K562 (cell line): ENCODE measurements around the gene GPR153. TPM values are rescaled to one million over a fixed set of nuclear protein-coding genes. Genes with fewer than 3 reads are reported as not detected.

Source experiments
- ATAC-seq: fragments of 200-7000 bp; cut with Tn5 transposase; 3 replicates; pipeline ENCODE4 v1.9.1; 2020; ENCODE audit warnings: moderate library complexity
- BruUV-seq: library from RNA; stranded (reverse); fragments of 400-500 nt; replicated peaks from 2 replicates; lab custom pipeline; 2021; lab: Mats Ljungman, UMichigan
- CTCF ChIA-PET: fragments of 300-600 bp; formaldehyde crosslinking; extraction: SDS; loops from one replicate; lab custom pipeline; 2021; ENCODE audit warnings: low intra/inter-chr PET ratio; lab: Yijun Ruan, JAX
- POLR2A ChIA-PET: fragments of 300-600, 350-650 bp; sonication (Branson Sonifier 250); formaldehyde crosslinking; extraction: SDS; loops from one replicate; lab custom pipeline; 2021; ENCODE audit warnings: antibody characterized with exemption, inconsistent platforms; lab: Yijun Ruan, JAX
- DNase-seq, 4 experiments: peaks; one replicate each; pipeline versions ENCODE4 v3.0.0 to v3.0.0-alpha.2; 2011 to 2018; ENCODE audit warnings: low spot score in 3 of 4, mixed read lengths in 3 of 4; ENCODE audit errors: extremely low read depth in 1 of 4
- FAIRE-seq: peaks from 2 replicates; lab custom pipeline; 2011; peaks lifted over from hg19 to GRCh38; lab: Jason Lieb, UNC
- H2AFZ ChIP-seq: 2 replicates; pipeline ENCODE4 v1.6.0; 2011; ENCODE audit warnings: low read depth, low read length, control low read depth, inconsistent platforms
- H3K27ac ChIP-seq: fragments of 200-600 bp; 3 replicates; pipeline ENCODE4 v1.8.0; 2011; ENCODE audit warnings: low read depth, mild to moderate bottlenecking, control low read depth, inconsistent platforms, low read length, moderate library complexity, mixed read lengths; ENCODE audit errors: extremely low read depth
- H3K27me3 ChIP-seq, 2 experiments: fragments of 300-600 bp in 1 of 2; 2 replicates in 1 of 2; 3 replicates in 1 of 2; pipeline versions ENCODE4 v1.6.0 to v1.8.0; 2011; ENCODE audit warnings: inconsistent platforms in 2 of 2, low read length in 2 of 2, mild to moderate bottlenecking in 1 of 2, mixed read lengths in 1 of 2, moderate library complexity in 1 of 2; ENCODE audit not compliant: control insufficient read depth in 2 of 2, insufficient read depth in 2 of 2
- H3K36me3 ChIP-seq: fragments of 300-600 bp; 3 replicates; pipeline ENCODE4 v1.8.0; 2011; ENCODE audit warnings: mild to moderate bottlenecking, low read length, inconsistent platforms; ENCODE audit not compliant: control insufficient read depth, insufficient read depth
- H3K4me1 ChIP-seq, 2 experiments: fragments of 200-600 bp in 1 of 2; replicated peaks in 1 of 2; 2 replicates in 1 of 2; 3 replicates in 1 of 2; pipeline versions ENCODE4 v1.5.1 to v1.8.0; 2011; ENCODE audit warnings: inconsistent platforms in 2 of 2, low read length in 2 of 2, mild to moderate bottlenecking in 1 of 2, mixed read lengths in 1 of 2, moderate library complexity in 1 of 2; ENCODE audit not compliant: control insufficient read depth in 2 of 2, insufficient read depth in 2 of 2
- H3K4me2 ChIP-seq: 2 replicates; pipeline ENCODE4 v1.6.1; 2011; ENCODE audit warnings: low read length, control low read depth, inconsistent platforms, mixed read lengths; ENCODE audit not compliant: insufficient read depth
- H3K4me3 ChIP-seq: fragments of 200-600 bp; sonication (generic), shearing (Covaris generic); 2 replicates; pipeline ENCODE4 v1.5.1; 2016; ENCODE audit warnings: control low read depth, inconsistent platforms
- H3K79me2 ChIP-seq: fragments of 200-600 bp; 3 replicates; pipeline ENCODE4 v1.8.0; 2011; ENCODE audit warnings: low read length, inconsistent platforms; ENCODE audit not compliant: control insufficient read depth, insufficient read depth
- H3K9ac ChIP-seq, 2 experiments: 2 replicates each; pipeline versions ENCODE4 v1.6.0 to v1.6.1; 2011; ENCODE audit warnings: low read depth in 2 of 2, low read length in 2 of 2, control low read depth in 1 of 2, inconsistent platforms in 1 of 2, mild to moderate bottlenecking in 1 of 2, mixed read lengths in 1 of 2; ENCODE audit not compliant: insufficient read depth in 1 of 2
- H3K9me1 ChIP-seq: one replicate; pipeline ENCODE4 v1.6.0; 2011; ENCODE audit warnings: inconsistent platforms, mild to moderate bottlenecking, low read length, moderate library complexity; ENCODE audit not compliant: control insufficient read depth, insufficient read depth
- H3K9me3 ChIP-seq: replicated peaks from 2 replicates; pipeline ENCODE4 v1.5.1; 2011; ENCODE audit warnings: low read depth, low read length, inconsistent platforms; ENCODE audit not compliant: control insufficient read depth, insufficient read depth
- H4K20me1 ChIP-seq: replicated peaks from 2 replicates; pipeline ENCODE4 v1.6.1; 2011; ENCODE audit warnings: low read length, inconsistent platforms, mixed read lengths; ENCODE audit not compliant: control insufficient read depth, insufficient read depth
- ATF1 ChIP-seq, 2 experiments: fragments of 450-650 bp in 1 of 2; IDR thresholded peaks; 2 replicates each; pipeline ENCODE4 v1.6.1; 2016; ENCODE audit warnings: missing compliant biosample characterization in 1 of 2, missing genetic modification characterization in 1 of 2
- MBD2 ChIP-seq: sonication (generic); IDR thresholded peaks from 2 replicates; pipeline ENCODE4 v1.6.1; 2016; ENCODE audit warnings: low read depth, borderline replicate concordance
- POLR2G ChIP-seq: fragments of 200-400 bp; formaldehyde crosslinking; IDR thresholded peaks from 2 replicates; pipeline ENCODE4 v1.6.1; 2017; ENCODE audit warnings: low read depth, mild to moderate bottlenecking, antibody characterized with exemption, low read length, moderate library complexity
- RBFOX2 ChIP-seq: fragments of 200-400 bp; formaldehyde crosslinking; IDR thresholded peaks from 2 replicates; pipeline ENCODE4 v1.6.1; 2017; ENCODE audit warnings: low read depth, mild to moderate bottlenecking, low read length, moderate library complexity
- SMARCA4 ChIP-seq: fragments of 450-650 bp; IDR thresholded peaks from 2 replicates; pipeline ENCODE4 v1.6.1; 2016
- ZC3H4 ChIP-seq: sonication (generic); formaldehyde crosslinking; IDR thresholded peaks from 2 replicates; pipeline ENCODE4 v1.9.0; 2021; ENCODE audit warnings: missing genetic modification reagents, borderline replicate concordance
- WGBS: fragments of 100-300 bp; shearing (Covaris generic); methylation state at CpG from one replicate; pipeline ENCODE4 v1.1.6; 2016; ENCODE audit warnings: low coverage, mixed read lengths; ENCODE audit not compliant: insufficient coverage; ENCODE audit errors: missing lambda C conversion rate; 5-methylcytosine and 5-hydroxymethylcytosine counted together
- in situ Hi-C: fragments of 300-500 bp; cut with MboI; formaldehyde crosslinking; loops from 4 replicates; pipeline ENCODE4 v1.15.0; 2018; ENCODE audit warnings: inconsistent platforms, mixed read lengths
- intact Hi-C: fragments of 100-400 bp; cut with micrococcal nuclease; formaldehyde crosslinking; loops from 2 replicates; pipeline ENCODE4 v1.14.2; 2022
- polyA plus RNA-seq, 8 experiments: library from polyadenylated mRNA; depleted of rRNA in 4 of 8; stranded (reverse) in 5 of 8; unstranded in 3 of 8; fragments of >200 nt; fragmentation: Nextera tagmentation in 2 of 8; fragmentation: Illumina TruSeq in 1 of 8; extraction: Ambion mirVana in 2 of 8; extraction: Trizol in 1 of 8; gene quantifications; 2 replicates each; pipeline versions ENCODE4 v1.2.1 to v1.2.3, GENCODE V29; 2011 to 2014; ENCODE audit warnings: inconsistent platforms in 1 of 8, missing spikeins in 1 of 8
- total RNA-seq, 7 experiments: library from RNA; depleted of rRNA in 6 of 7; stranded (reverse); fragments of >200 nt in 6 of 7; fragmentation: Illumina TruSeq in 2 of 7; extraction: Trizol in 2 of 7; gene quantifications; 2 replicates each; pipeline versions ENCODE4 v1.2.1 to v1.2.3, GENCODE V29; 2011 to 2021; ENCODE audit warnings: low replicate concordance in 1 of 7
- TF ChIP-seq, protein P1 (sequence below): sonication (generic); formaldehyde crosslinking; IDR thresholded peaks from 2 replicates; pipeline ENCODE4 v1.8.0; 2023; ENCODE audit warnings: mild to moderate bottlenecking, missing genetic modification reagents
- TF ChIP-seq, protein P2 (sequence below): fragments of 450-650 bp; formaldehyde crosslinking; IDR thresholded peaks from 2 replicates; pipeline ENCODE4 v1.4.0; 2020; ENCODE audit warnings: mild to moderate bottlenecking, moderate library complexity

Gene GPR153
- total and polyA plus RNA-seq, 9 of the 15 experiments (the other 6 are each of a cell fraction or from before 2014, with no cell fraction given), result 0.01 to 1.5 (median 0.51) TPM

DNA sequence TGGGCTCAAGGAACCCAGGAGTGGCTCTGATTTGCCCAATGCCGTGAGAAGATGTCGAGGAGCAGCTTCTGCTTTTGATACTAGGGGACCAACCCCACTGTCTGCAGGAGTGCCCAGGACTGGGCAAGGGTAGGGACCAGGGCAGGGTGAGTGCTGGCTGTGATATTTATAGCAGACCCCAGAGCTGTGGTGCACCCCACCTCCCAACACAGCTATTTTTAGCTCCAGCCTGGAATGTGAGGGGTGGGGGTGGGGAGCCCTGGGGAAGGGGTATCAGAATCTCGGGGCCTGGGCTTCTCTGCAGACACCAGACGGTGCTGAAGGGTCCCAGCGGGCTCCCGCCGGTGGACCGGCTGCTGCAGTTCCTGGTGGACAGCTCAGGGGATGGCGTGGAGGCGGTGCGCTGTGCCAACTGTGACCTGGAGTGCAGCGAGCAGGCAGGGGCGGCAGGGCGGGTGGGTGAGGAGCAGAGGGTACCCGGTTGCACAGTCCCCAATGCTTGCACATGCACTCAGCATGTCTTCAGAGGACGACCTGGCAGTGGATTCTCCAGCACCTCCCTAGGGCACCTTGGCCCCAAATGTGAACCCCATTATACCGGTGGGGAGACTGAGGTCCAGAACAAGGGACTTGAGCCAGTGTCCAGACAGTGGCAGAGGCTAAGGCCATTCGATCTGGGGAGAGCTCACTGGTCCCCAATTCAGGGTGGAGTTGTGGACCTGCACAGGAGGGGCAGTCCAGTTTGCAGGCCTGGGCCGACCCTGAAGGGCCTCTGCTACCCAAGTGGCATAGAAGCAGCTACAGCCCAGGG lies 53.6 kb downstream of the GPR153 start:
- no peak for DNase-seq
- H3K36me3 ChIP-seq, result peaks cover 38% of the 10 kb centered on the region; the same call in 2 of the 3 replicates
- H3K79me2 ChIP-seq, result peaks cover 56% of the 10 kb centered on the region
- H3K9me1 ChIP-seq, result peaks cover 4% of the 10 kb centered on the region
- H3K27me3 ChIP-seq, result no peaks in the 10 kb centered on the region
- H3K9me3 ChIP-seq, result no peaks in the 10 kb centered on the region
- no peak for FAIRE-seq
- in situ Hi-C loops, result no loop called here
- peak overlapping the region; percentile 85 for H3K4me2 ChIP-seq
- no peak overlapping the region for H3K27ac ChIP-seq
- CTCF ChIA-PET, result no interaction called here
- BruUV-seq, result TSS peak; percentile 36
- no peak for ATAC-seq
- WGBS, result 79% methylated on average over 9 of the region's 19 CpGs
- TF ChIP-seq POLR2G, result no peak
- no peak for TF ChIP-seq ATF1 (CRISPR knock-in tag; IDR thresholded peaks at IDR 0.05)
- TF ChIP-seq ATF1 (tag; IDR thresholded peaks at IDR 0.05), result no peak
- 0 out of 2 replicates have a peak, but pooled peaks have one; percentile 35 for TF ChIP-seq ZC3H4
- TF ChIP-seq, protein P1, sequence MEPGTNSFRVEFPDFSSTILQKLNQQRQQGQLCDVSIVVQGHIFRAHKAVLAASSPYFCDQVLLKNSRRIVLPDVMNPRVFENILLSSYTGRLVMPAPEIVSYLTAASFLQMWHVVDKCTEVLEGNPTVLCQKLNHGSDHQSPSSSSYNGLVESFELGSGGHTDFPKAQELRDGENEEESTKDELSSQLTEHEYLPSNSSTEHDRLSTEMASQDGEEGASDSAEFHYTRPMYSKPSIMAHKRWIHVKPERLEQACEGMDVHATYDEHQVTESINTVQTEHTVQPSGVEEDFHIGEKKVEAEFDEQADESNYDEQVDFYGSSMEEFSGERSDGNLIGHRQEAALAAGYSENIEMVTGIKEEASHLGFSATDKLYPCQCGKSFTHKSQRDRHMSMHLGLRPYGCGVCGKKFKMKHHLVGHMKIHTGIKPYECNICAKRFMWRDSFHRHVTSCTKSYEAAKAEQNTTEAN, result no peak
- TF ChIP-seq RBFOX2, result peak; percentile 33; the same call in 1 of the 2 replicates
- TF ChIP-seq SMARCA4, result no peak
- TF ChIP-seq, protein P2, sequence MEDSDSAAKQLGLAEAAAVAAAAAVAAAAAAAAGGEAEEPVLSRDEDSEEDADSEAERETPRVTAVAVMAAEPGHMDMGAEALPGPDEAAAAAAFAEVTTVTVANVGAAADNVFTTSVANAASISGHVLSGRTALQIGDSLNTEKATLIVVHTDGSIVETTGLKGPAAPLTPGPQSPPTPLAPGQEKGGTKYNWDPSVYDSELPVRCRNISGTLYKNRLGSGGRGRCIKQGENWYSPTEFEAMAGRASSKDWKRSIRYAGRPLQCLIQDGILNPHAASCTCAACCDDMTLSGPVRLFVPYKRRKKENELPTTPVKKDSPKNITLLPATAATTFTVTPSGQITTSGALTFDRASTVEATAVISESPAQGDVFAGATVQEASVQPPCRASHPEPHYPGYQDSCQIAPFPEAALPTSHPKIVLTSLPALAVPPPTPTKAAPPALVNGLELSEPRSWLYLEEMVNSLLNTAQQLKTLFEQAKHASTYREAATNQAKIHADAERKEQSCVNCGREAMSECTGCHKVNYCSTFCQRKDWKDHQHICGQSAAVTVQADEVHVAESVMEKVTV (CRISPR knock-in tag), result no peak
- TF ChIP-seq MBD2, result no peak
- intact Hi-C loops, result no loop called here
- peaks cover 14 to 83% of the 10 kb centered on the region in 2 experiments; a peak in 4 of 5 replicates for H3K4me1 ChIP-seq
- H3K9ac ChIP-seq, result peak overlapping the region; percentile 68 to 95
- peak overlapping the region; percentile 62 for H3K4me3 ChIP-seq
- no peaks in the 10 kb centered on the region for H4K20me1 ChIP-seq
- POLR2A ChIA-PET, result interaction anchor here (0.6 to 1.7 kb wide), 8 partner anchors 9 to 296 kb away, joined by 3 to 10 read pairs (median 3); partner anchors contain the start of gene ICMT
- no peak overlapping the region for H2AFZ ChIP-seq
